Panc1 (cell line): ENCODE results near the gene RPS6KA1. TPM values are rescaled to one million over a fixed set of nuclear protein-coding genes. Genes with fewer than 3 reads are reported as not detected.

Experiments
- ATAC-seq: fragments of 200-7000 bp; cut with Tn5 transposase; 2 replicates; pipeline ENCODE4 v1.9.1; 2020; ENCODE audit warnings: mild to moderate bottlenecking, moderate library complexity
- BruUV-seq: library from RNA; stranded (reverse); fragments of 400-500 nt; replicated peaks from 2 replicates; lab custom pipeline; 2021; lab: Mats Ljungman, UMichigan
- CTCF ChIA-PET: fragments of 300-600 bp; sonication (Branson Sonifier 250); formaldehyde crosslinking; loops from one replicate; lab custom pipeline; 2022; ENCODE audit warnings: antibody characterized with exemption; lab: Charles Lee
- POLR2A ChIA-PET: fragments of 300-600 bp; sonication (Branson Sonifier 250); formaldehyde crosslinking; loops from one replicate; lab custom pipeline; 2022; ENCODE audit warnings: antibody characterized with exemption; lab: Charles Lee
- DNase-seq: peaks from one replicate; pipeline ENCODE4 v3.0.0-alpha.2; 2010; ENCODE audit warnings: low read depth, low spot score
- H3K27ac ChIP-seq: 2 replicates; pipeline ENCODE4 v1.5.1; 2011; ENCODE audit warnings: mild to moderate bottlenecking, low read length, inconsistent platforms
- H3K27me3 ChIP-seq: fragments of 200-500 bp; sonication (Bioruptor generic); 2 replicates; pipeline ENCODE4 v1.6.0; 2014; ENCODE audit warnings: low read length, inconsistent platforms; ENCODE audit not compliant: control insufficient read depth, insufficient read depth
- H3K36me3 ChIP-seq: fragments of 200-500 bp; sonication (Bioruptor generic); 2 replicates; pipeline ENCODE4 v1.5.1; 2014; ENCODE audit warnings: inconsistent platforms, mild to moderate bottlenecking, low read length, moderate library complexity; ENCODE audit not compliant: control insufficient read depth, insufficient read depth
- H3K4me1 ChIP-seq: 2 replicates; pipeline ENCODE4 v1.5.1; 2011; ENCODE audit warnings: inconsistent platforms, mild to moderate bottlenecking, low read length, moderate library complexity; ENCODE audit not compliant: control insufficient read depth, insufficient read depth
- H3K4me3 ChIP-seq, 2 experiments: 2 replicates each; pipeline ENCODE4 v1.5.1; 2011 to 2012; ENCODE audit warnings: low read depth in 2 of 2, low read length in 2 of 2, mild to moderate bottlenecking in 2 of 2, inconsistent platforms in 1 of 2, moderate library complexity in 1 of 2
- H3K9me3 ChIP-seq: fragments of 200-500 bp; sonication (Bioruptor generic); 2 replicates; pipeline ENCODE4 v1.5.1; 2014; ENCODE audit warnings: low read depth, mild to moderate bottlenecking, inconsistent platforms, low read length, moderate library complexity; ENCODE audit not compliant: control insufficient read depth, insufficient read depth
- POLR2AphosphoS5 ChIP-seq: IDR thresholded peaks from 2 replicates; pipeline ENCODE4 v1.6.1; 2012; ENCODE audit warnings: mild to moderate bottlenecking, low read depth, low read length, moderate library complexity
- SIN3A ChIP-seq: IDR thresholded peaks from 2 replicates; pipeline ENCODE4 v1.6.1; 2012; ENCODE audit warnings: low read depth, mild to moderate bottlenecking, low read length, moderate library complexity, borderline replicate concordance; ENCODE audit not compliant: insufficient read depth
- TCF7L2 ChIP-seq: IDR thresholded peaks from 2 replicates; pipeline ENCODE4 v1.6.1; 2011; ENCODE audit warnings: mild to moderate bottlenecking, low read depth, low read length, inconsistent platforms
- in situ Hi-C: cut with HindIII; loops from 2 replicates; pipeline ENCODE4 v1.10.0; 2016; ENCODE audit warnings: low sequenced_read_pairs, low pct_unique_long_range_greater_than_20kb
- intact Hi-C: fragments of 100-400 bp; cut with micrococcal nuclease; formaldehyde crosslinking; loops from one replicate; pipeline ENCODE4 v1.10.0; 2022; ENCODE audit not compliant: unreplicated experiment
- total RNA-seq: library from RNA; stranded (reverse); gene quantifications from one replicate; pipeline ENCODE4 v1.2.1, GENCODE V29; 2021; ENCODE audit not compliant: unreplicated experiment
- TF ChIP-seq, protein P1 (sequence below), 2 experiments: IDR thresholded peaks; 2 replicates each; pipeline ENCODE4 v1.6.1; 2011 to 2012; ENCODE audit warnings: low read depth in 2 of 2, control low read depth in 1 of 2, low read length in 1 of 2, mild to moderate bottlenecking in 1 of 2, moderate library complexity in 1 of 2; ENCODE audit not compliant: insufficient read depth in 1 of 2
- TF ChIP-seq, protein P2 (sequence below): fragments of 450-650 bp; IDR thresholded peaks from 2 replicates; pipeline ENCODE4 v1.5.1; 2017; ENCODE audit warnings: mild to moderate bottlenecking

The RPS6KA1 gene
- total RNA-seq, 1 experiment from 2014 or later = 44.0 TPM

DNA sequence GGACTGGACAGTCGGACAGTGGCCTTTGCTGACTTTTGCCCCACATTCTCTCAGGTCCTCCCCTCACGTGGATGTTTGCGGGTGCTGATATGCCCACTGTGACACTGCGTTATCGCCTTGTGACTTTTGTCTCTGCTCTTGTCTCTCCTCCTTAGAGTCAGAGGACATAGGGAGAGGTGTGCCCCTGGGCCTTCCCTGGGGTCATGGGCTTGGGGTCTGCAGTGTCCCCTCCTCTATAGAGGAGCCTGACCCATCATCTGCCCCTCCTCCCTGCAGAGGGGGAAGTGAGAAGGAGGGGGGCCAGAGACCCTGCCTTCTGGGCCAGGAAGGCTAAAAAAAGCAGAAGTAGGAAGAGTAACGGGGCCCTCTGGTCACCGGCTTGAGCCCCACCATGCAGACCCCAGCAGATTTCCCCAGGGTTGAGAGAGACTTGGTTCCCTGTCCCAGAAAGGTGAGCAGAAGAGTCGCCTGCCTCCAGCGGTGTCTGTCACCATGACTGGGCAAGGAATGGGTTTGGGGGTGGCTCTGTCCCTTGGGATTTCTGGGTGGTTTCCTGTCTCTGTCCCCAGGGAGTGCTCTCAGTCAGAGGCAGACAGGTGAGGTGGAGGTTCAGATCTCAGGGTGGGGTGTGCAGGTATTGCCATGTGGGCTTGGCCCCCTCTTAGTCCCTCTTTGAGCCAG lies 13.3 kb downstream of the RPS6KA1 start:
- H3K27me3 ChIP-seq = no peaks in the 10 kb centered on the region
- peaks cover 3% of the 10 kb centered on the region; the same call in 1 of the 2 replicates for H3K4me1 ChIP-seq
- ChIA-PET CTCF (no interaction called here), POLR2A (no interaction called here)
- no peaks in the 10 kb centered on the region for H3K9me3 ChIP-seq
- TF ChIP-seq POLR2AphosphoS5 (no peak), SIN3A (no peak), TCF7L2 (no peak)
- TF ChIP-seq, protein P1, sequence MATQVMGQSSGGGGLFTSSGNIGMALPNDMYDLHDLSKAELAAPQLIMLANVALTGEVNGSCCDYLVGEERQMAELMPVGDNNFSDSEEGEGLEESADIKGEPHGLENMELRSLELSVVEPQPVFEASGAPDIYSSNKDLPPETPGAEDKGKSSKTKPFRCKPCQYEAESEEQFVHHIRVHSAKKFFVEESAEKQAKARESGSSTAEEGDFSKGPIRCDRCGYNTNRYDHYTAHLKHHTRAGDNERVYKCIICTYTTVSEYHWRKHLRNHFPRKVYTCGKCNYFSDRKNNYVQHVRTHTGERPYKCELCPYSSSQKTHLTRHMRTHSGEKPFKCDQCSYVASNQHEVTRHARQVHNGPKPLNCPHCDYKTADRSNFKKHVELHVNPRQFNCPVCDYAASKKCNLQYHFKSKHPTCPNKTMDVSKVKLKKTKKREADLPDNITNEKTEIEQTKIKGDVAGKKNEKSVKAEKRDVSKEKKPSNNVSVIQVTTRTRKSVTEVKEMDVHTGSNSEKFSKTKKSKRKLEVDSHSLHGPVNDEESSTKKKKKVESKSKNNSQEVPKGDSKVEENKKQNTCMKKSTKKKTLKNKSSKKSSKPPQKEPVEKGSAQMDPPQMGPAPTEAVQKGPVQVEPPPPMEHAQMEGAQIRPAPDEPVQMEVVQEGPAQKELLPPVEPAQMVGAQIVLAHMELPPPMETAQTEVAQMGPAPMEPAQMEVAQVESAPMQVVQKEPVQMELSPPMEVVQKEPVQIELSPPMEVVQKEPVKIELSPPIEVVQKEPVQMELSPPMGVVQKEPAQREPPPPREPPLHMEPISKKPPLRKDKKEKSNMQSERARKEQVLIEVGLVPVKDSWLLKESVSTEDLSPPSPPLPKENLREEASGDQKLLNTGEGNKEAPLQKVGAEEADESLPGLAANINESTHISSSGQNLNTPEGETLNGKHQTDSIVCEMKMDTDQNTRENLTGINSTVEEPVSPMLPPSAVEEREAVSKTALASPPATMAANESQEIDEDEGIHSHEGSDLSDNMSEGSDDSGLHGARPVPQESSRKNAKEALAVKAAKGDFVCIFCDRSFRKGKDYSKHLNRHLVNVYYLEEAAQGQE (IDR thresholded peaks at IDR 0.05; ENCODE audit: insufficient read depth in 1 of 2, low read depth in 2 of 2, low read length in 1 of 2) = no peak
- TF ChIP-seq, protein P2, sequence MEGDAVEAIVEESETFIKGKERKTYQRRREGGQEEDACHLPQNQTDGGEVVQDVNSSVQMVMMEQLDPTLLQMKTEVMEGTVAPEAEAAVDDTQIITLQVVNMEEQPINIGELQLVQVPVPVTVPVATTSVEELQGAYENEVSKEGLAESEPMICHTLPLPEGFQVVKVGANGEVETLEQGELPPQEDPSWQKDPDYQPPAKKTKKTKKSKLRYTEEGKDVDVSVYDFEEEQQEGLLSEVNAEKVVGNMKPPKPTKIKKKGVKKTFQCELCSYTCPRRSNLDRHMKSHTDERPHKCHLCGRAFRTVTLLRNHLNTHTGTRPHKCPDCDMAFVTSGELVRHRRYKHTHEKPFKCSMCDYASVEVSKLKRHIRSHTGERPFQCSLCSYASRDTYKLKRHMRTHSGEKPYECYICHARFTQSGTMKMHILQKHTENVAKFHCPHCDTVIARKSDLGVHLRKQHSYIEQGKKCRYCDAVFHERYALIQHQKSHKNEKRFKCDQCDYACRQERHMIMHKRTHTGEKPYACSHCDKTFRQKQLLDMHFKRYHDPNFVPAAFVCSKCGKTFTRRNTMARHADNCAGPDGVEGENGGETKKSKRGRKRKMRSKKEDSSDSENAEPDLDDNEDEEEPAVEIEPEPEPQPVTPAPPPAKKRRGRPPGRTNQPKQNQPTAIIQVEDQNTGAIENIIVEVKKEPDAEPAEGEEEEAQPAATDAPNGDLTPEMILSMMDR = no peak
- BruUV-seq = no TSS peak
- no peaks in the 10 kb centered on the region for H3K36me3 ChIP-seq
- DNase-seq (no peak), ATAC-seq (no peak)
- intact Hi-C loops (no loop called here), in situ Hi-C loops (no loop called here)
- no peak overlapping the region for H3K4me3 ChIP-seq
- H3K27ac ChIP-seq = no peak overlapping the region

DNA sequence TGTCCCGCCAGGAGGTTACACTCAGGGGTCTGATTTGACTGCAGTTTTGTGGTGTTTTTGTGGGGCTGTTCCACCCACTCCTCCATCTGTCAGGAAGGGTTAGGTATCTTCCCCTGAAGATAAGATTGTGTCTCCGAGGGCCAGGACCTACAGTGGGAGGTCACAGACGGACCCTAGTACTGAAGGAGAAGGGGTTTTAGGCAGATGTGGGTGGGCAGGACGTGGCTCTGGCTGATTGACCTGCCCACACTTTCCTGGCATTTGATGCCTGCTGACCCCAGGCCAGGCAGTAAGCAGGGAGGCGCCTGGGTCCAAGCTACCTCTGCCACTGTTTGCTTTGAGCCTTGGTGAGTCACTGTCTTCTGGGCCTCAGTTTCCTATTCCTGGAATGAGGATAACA lies 13.9 kb downstream of the RPS6KA1 start:
- H3K9me3 ChIP-seq = no peaks in the 10 kb centered on the region
- H3K4me3 ChIP-seq = no peak overlapping the region
- H3K4me1 ChIP-seq = peaks cover 3% of the 10 kb centered on the region; the same call in 1 of the 2 replicates
- intact Hi-C loops (no loop called here), in situ Hi-C loops (no loop called here)
- TF ChIP-seq, protein P1 (IDR thresholded peaks at IDR 0.05; ENCODE audit: insufficient read depth in 1 of 2, low read depth in 2 of 2, low read length in 1 of 2) = no peak
- no peak for TF ChIP-seq TCF7L2
- TF ChIP-seq, protein P2 = no peak
- no peaks in the 10 kb centered on the region for H3K27me3 ChIP-seq
- POLR2A ChIA-PET = no interaction called here
- CTCF ChIA-PET = no interaction called here
- DNase-seq (no peak), ATAC-seq (no peak)
- BruUV-seq = no TSS peak
- no peaks in the 10 kb centered on the region for H3K36me3 ChIP-seq
- no peak overlapping the region for H3K27ac ChIP-seq
